ENCODE results near the gene JADE3. TPM values are rescaled to one million over a fixed set of nuclear protein-coding genes. Genes with fewer than 3 reads are reported as not detected.
A peak's percentile ranks its signal among the peaks of the same experiment; 100 is the strongest.

Gene JADE3
- polyA plus RNA-seq, 1 donor (not counting 4 experiments of a cell fraction or from before 2014, with no cell fraction given) = 8.2 TPM

- Histone ChIP-seq H3K9me1 (ENCODE audit: control insufficient read depth, extremely low read depth, insufficient read depth, low read length) (no peaks in the 10 kb centered on the region), H3K4me2 (ENCODE audit: control insufficient read depth, extremely low read depth, insufficient read depth, low read depth, low read length) (no peak overlapping the region), H3K79me2 (ENCODE audit: control insufficient read depth, insufficient read depth, low read length) (peaks cover 2% of the 10 kb centered on the region), H2AFZ (ENCODE audit: control insufficient read depth, low read length) (no peak overlapping the region), H3K36me3 (ENCODE audit: control insufficient read depth in 2 of 2, extremely low read depth in 1 of 2, insufficient read depth in 2 of 2, low read length in 2 of 2) (no peaks in the 10 kb centered on the region), H4K20me1 (ENCODE audit: control insufficient read depth, extremely low read depth, insufficient read depth, low read length) (no peaks in the 10 kb centered on the region), H3K9me3 (ENCODE audit: control insufficient read depth, low read depth, low read length) (no peaks in the 10 kb centered on the region), H3K27me3 (ENCODE audit: control insufficient read depth, extremely low read depth, insufficient read depth, low read length) (no peaks in the 10 kb centered on the region), H3K27ac (ENCODE audit: control insufficient read depth, insufficient read depth, low read length) (no peak overlapping the region), H3K4me3 (ENCODE audit: control insufficient read depth in 2 of 3, extremely low read depth in 1 of 3, insufficient read depth in 2 of 3, low read depth in 1 of 3, low read length in 3 of 3) (no peak overlapping the region), H3K9ac (ENCODE audit: control insufficient read depth, extremely low read depth, insufficient read depth, low read length) (no peak overlapping the region), H3K4me1 (ENCODE audit: control insufficient read depth, extremely low read depth, insufficient read depth, low read length) (peaks cover 9% of the 10 kb centered on the region)
- dilution Hi-C loops (cut with MboI; ENCODE audit: extremely low pct_ligation_motif_present, low sequenced_read_pairs) = no loop called here
- no peak for FAIRE-seq
- no peak for TF ChIP-seq CTCF (optimal IDR thresholded peaks at IDR 0.05 in 1 of 3, IDR thresholded peaks at IDR 0.05 in 1 of 3, conservative IDR thresholded peaks at IDR 0.05 in 1 of 3; ENCODE audit: extremely low read depth in 1 of 3, insufficient read depth in 2 of 3, low read length in 3 of 3)
- no peak for TF ChIP-seq EZH2 (IDR thresholded peaks at IDR 0.05; ENCODE audit: low read length)
- DNase-seq (ENCODE audit: low read depth, low spot score) = no peak
Measured at GRCh38 chrX:46927718-46928117, 15.5 kb downstream of the JADE3 start.

GRCh38 chrX:46929439-46930261 lies 17.4 kb downstream of the JADE3 start:
- H3K36me3 ChIP-seq (ENCODE audit: control insufficient read depth in 2 of 2, extremely low read depth in 1 of 2, insufficient read depth in 2 of 2, low read length in 2 of 2) = no peaks in the 10 kb centered on the region
- H3K4me1 ChIP-seq (ENCODE audit: control insufficient read depth, extremely low read depth, insufficient read depth, low read length) = peaks cover 13% of the 10 kb centered on the region
- no peaks in the 10 kb centered on the region for H3K9me1 ChIP-seq (ENCODE audit: control insufficient read depth, extremely low read depth, insufficient read depth, low read length)
- H3K27me3 ChIP-seq (ENCODE audit: control insufficient read depth, extremely low read depth, insufficient read depth, low read length) = no peaks in the 10 kb centered on the region
- FAIRE-seq (peak; percentile 86), DNase-seq (ENCODE audit: low read depth, low spot score) (no peak)
- H3K27ac ChIP-seq (ENCODE audit: control insufficient read depth, insufficient read depth, low read length) = no peak overlapping the region
- H3K4me2 ChIP-seq (ENCODE audit: control insufficient read depth, extremely low read depth, insufficient read depth, low read depth, low read length) = peak overlapping the region; percentile 39
- no peak overlapping the region for H3K9ac ChIP-seq (ENCODE audit: control insufficient read depth, extremely low read depth, insufficient read depth, low read length)
- no peak overlapping the region for H3K4me3 ChIP-seq (ENCODE audit: control insufficient read depth in 2 of 3, extremely low read depth in 1 of 3, insufficient read depth in 2 of 3, low read depth in 1 of 3, low read length in 3 of 3)
- H4K20me1 ChIP-seq (ENCODE audit: control insufficient read depth, extremely low read depth, insufficient read depth, low read length) = no peaks in the 10 kb centered on the region
- TF ChIP-seq EZH2 (IDR thresholded peaks at IDR 0.05; ENCODE audit: low read length) (no peak), CTCF (optimal IDR thresholded peaks at IDR 0.05 in 1 of 3, IDR thresholded peaks at IDR 0.05 in 1 of 3, conservative IDR thresholded peaks at IDR 0.05 in 1 of 3; ENCODE audit: extremely low read depth in 1 of 3, insufficient read depth in 2 of 3, low read length in 3 of 3) (no peak)
- H2AFZ ChIP-seq (ENCODE audit: control insufficient read depth, low read length) = no peak overlapping the region
- no peaks in the 10 kb centered on the region for H3K9me3 ChIP-seq (ENCODE audit: control insufficient read depth, low read depth, low read length)
- peaks cover 2% of the 10 kb centered on the region for H3K79me2 ChIP-seq (ENCODE audit: control insufficient read depth, insufficient read depth, low read length)
- dilution Hi-C loops (cut with MboI; ENCODE audit: extremely low pct_ligation_motif_present, low sequenced_read_pairs) = no loop called here

Measured in keratinocyte (primary cell).